HepG2 (cell line): Measurements from ENCODE around the gene MUL1. TPM values are rescaled to one million over a fixed set of nuclear protein-coding genes. Genes with fewer than 3 reads are reported as not detected.
A peak's percentile ranks its signal among the peaks of the same experiment; 100 is the strongest.

Experiments used
- ATF7-NPFF ChIP-seq: sonication (generic); formaldehyde crosslinking; IDR thresholded peaks from 2 replicates; pipeline ENCODE4 v1.8.1; 2023; ENCODE audit warnings: mild to moderate bottlenecking, low read depth, missing genetic modification reagents, moderate library complexity
- BRCA1 ChIP-seq: sonication (generic); formaldehyde crosslinking; IDR thresholded peaks from 2 replicates; pipeline ENCODE4 v1.4.0; 2020; ENCODE audit warnings: missing genetic modification reagents
- CREM ChIP-seq, 2 experiments: sonication (generic) in 1 of 2; formaldehyde crosslinking in 1 of 2; IDR thresholded peaks; 2 replicates each; pipeline versions ENCODE4 v1.4.0 to v1.6.1; 2016 to 2020; ENCODE audit warnings: antibody characterized with exemption in 1 of 2, mild to moderate bottlenecking in 1 of 2, missing genetic modification reagents in 1 of 2
- DRAP1 ChIP-seq: IDR thresholded peaks from 2 replicates; pipeline ENCODE4 v1.6.1; 2016; ENCODE audit warnings: missing genetic modification reagents, missing compliant biosample characterization
- FOXK2 ChIP-seq: fragments of 450-650 bp; IDR thresholded peaks from 2 replicates; pipeline ENCODE4 v1.6.1; 2016
- GABPA ChIP-seq, 2 experiments: IDR thresholded peaks; 2 replicates each; pipeline ENCODE4 v1.6.1; 2011 to 2016; ENCODE audit warnings: low read depth in 2 of 2, low read length in 1 of 2, missing biosample characterization in 1 of 2, missing genetic modification characterization in 1 of 2
- HMG20B ChIP-seq: conservative IDR thresholded peaks from 2 replicates; pipeline ENCODE4 v1.6.1; 2016; ENCODE audit warnings: missing genetic modification reagents, missing compliant biosample characterization
- KDM4B ChIP-seq: sonication (generic); formaldehyde crosslinking; IDR thresholded peaks from 2 replicates; pipeline ENCODE4 v1.4.0; 2020; ENCODE audit warnings: missing genetic modification reagents
- KDM5A ChIP-seq: fragments of 200-600 bp; sonication (generic); IDR thresholded peaks from 2 replicates; pipeline ENCODE4 v1.7.0; 2018; ENCODE audit warnings: antibody characterized with exemption, mild to moderate bottlenecking, low read length, borderline replicate concordance
- MBD4 ChIP-seq: IDR thresholded peaks from 2 replicates; pipeline ENCODE4 v1.6.1; 2012; ENCODE audit warnings: low read length, inconsistent platforms, borderline replicate concordance
- MIER3 ChIP-seq: IDR thresholded peaks from 2 replicates; pipeline ENCODE4 v1.6.1; 2016; ENCODE audit warnings: missing compliant biosample characterization, borderline replicate concordance
- RBFOX2 ChIP-seq: fragments of 200-400 bp; formaldehyde crosslinking; IDR thresholded peaks from 2 replicates; pipeline ENCODE4 v1.6.1; 2017; ENCODE audit warnings: low read depth, mild to moderate bottlenecking, low read length
- SRSF4 ChIP-seq: fragments of 200-400 bp; formaldehyde crosslinking; IDR thresholded peaks from one replicate; pipeline ENCODE4 v1.6.1; 2018; ENCODE audit warnings: mild to moderate bottlenecking, low read depth, low read length, moderate library complexity; ENCODE audit not compliant: poor library complexity, severe bottlenecking
- SUZ12 ChIP-seq: fragments of 150-350 bp; IDR thresholded peaks from 2 replicates; pipeline ENCODE4 v1.6.1; 2014; ENCODE audit warnings: low read depth, low read length
- TERF1 ChIP-seq: sonication (generic); formaldehyde crosslinking; IDR thresholded peaks from 2 replicates; pipeline ENCODE4 v1.8.0; 2022; ENCODE audit warnings: mild to moderate bottlenecking, missing genetic modification reagents, moderate library complexity
- THAP11 ChIP-seq: IDR thresholded peaks from 2 replicates; pipeline ENCODE4 v1.6.1; 2016; ENCODE audit warnings: missing biosample characterization, missing genetic modification reagents
- THAP9 ChIP-seq: sonication (generic); formaldehyde crosslinking; IDR thresholded peaks from 2 replicates; pipeline ENCODE4; 2020; ENCODE audit warnings: missing genetic modification reagents, mild to moderate bottlenecking, borderline replicate concordance
- ZFAT ChIP-seq: sonication (generic); formaldehyde crosslinking; conservative IDR thresholded peaks from 2 replicates; pipeline ENCODE4 v1.8.1; 2023; ENCODE audit warnings: missing genetic modification reagents, inconsistent platforms
- ZNF121 ChIP-seq: sonication (generic); formaldehyde crosslinking; IDR thresholded peaks from 2 replicates; pipeline ENCODE4 v1.5.0; 2020; ENCODE audit warnings: mild to moderate bottlenecking, missing genetic modification reagents
- ZNF333 ChIP-seq: sonication (generic); formaldehyde crosslinking; IDR thresholded peaks from 2 replicates; pipeline ENCODE4 v1.4.0; 2020; ENCODE audit warnings: mild to moderate bottlenecking, missing genetic modification reagents, borderline replicate concordance
- ZNF441 ChIP-seq: sonication (generic); formaldehyde crosslinking; IDR thresholded peaks from 2 replicates; pipeline ENCODE4 v1.7.0; 2021; ENCODE audit warnings: missing genetic modification reagents, borderline replicate concordance
- ZNF543 ChIP-seq: sonication (generic); formaldehyde crosslinking; IDR thresholded peaks from 2 replicates; pipeline ENCODE4 v1.4.0; 2020; ENCODE audit warnings: mild to moderate bottlenecking, missing genetic modification reagents
- ZNF547 ChIP-seq: sonication (generic); formaldehyde crosslinking; IDR thresholded peaks from 2 replicates; pipeline ENCODE4 v1.5.1; 2020; ENCODE audit warnings: mild to moderate bottlenecking, missing genetic modification reagents
- ZNF569 ChIP-seq: sonication (generic); formaldehyde crosslinking; IDR thresholded peaks from 2 replicates; pipeline ENCODE4 v1.5.0; 2020; ENCODE audit warnings: mild to moderate bottlenecking, missing genetic modification reagents, moderate library complexity, borderline replicate concordance
- ZNF720 ChIP-seq: sonication (generic); formaldehyde crosslinking; IDR thresholded peaks from 2 replicates; pipeline ENCODE4 v1.4.0; 2020; ENCODE audit warnings: missing genetic modification reagents
- ZNF839 ChIP-seq: sonication (generic); formaldehyde crosslinking; IDR thresholded peaks from 2 replicates; pipeline ENCODE4 v1.4.0; 2020; ENCODE audit warnings: missing genetic modification reagents, mild to moderate bottlenecking, borderline replicate concordance
- ZSCAN22 ChIP-seq: sonication (generic); formaldehyde crosslinking; IDR thresholded peaks from 2 replicates; pipeline ENCODE4 v1.4.0; 2020; ENCODE audit warnings: mild to moderate bottlenecking, missing genetic modification reagents
- ZSCAN31 ChIP-seq: sonication (generic); formaldehyde crosslinking; IDR thresholded peaks from 2 replicates; pipeline ENCODE4 v1.5.0; 2020; ENCODE audit warnings: low read depth, mild to moderate bottlenecking, missing genetic modification reagents
- polyA plus RNA-seq, 8 experiments: library from polyadenylated mRNA; depleted of rRNA in 3 of 8; stranded (reverse) in 7 of 8; unstranded in 1 of 8; fragments of >200 nt; fragmentation: Illumina TruSeq in 4 of 8; extraction: Trizol in 4 of 8; gene quantifications; 2 replicates each; pipeline versions ENCODE4 v1.2.1 to v1.2.3, GENCODE V29; 2011 to 2016; ENCODE audit warnings: low read depth in 4 of 8, missing spikeins in 1 of 8, mixed read lengths in 1 of 8; ENCODE audit not compliant: insufficient read depth in 1 of 8
- total RNA-seq, 5 experiments: library from RNA; depleted of rRNA; stranded (reverse); fragments of >200 nt; fragmentation: Illumina TruSeq; extraction: Trizol; gene quantifications; 2 replicates each; pipeline ENCODE4 v1.2.3, GENCODE V29; 2016; ENCODE audit warnings: low read depth in 1 of 5

Gene MUL1
- total and polyA plus RNA-seq, 2 of the 13 experiments (the other 11 are each of a cell fraction or from before 2014, with no cell fraction given), result 21.5 to 26.5 TPM

- TF ChIP-seq MBD4 (no peak), FOXK2 (no peak), ZSCAN22 (CRISPR knock-in tag) (no peak), ATF7-NPFF (CRISPR knock-in tag) (no peak), SRSF4 (no peak), ZNF720 (CRISPR knock-in tag) (no peak), ZNF333 (0 out of 2 replicates have a peak, but pooled peaks have one; percentile 72), MIER3 (CRISPR knock-in tag) (no peak), THAP9 (CRISPR knock-in tag) (no peak), CREM (IDR thresholded peaks at IDR 0.05) (no peak), CREM (CRISPR knock-in tag; IDR thresholded peaks at IDR 0.05) (no peak), ZSCAN31 (CRISPR knock-in tag) (no peak), ZNF441 (no peak), TERF1 (CRISPR knock-in tag) (no peak), KDM4B (CRISPR knock-in tag) (no peak), BRCA1 (no peak), KDM5A (no peak), RBFOX2 (peak; percentile 36), ZNF569 (CRISPR knock-in tag) (no peak), ZFAT (no peak), HMG20B (CRISPR knock-in tag) (no peak; the same call in 1 of the 2 replicates), ZNF543 (CRISPR knock-in tag) (no peak), ZNF547 (no peak), ZNF121 (no peak), GABPA (IDR thresholded peaks at IDR 0.05; ENCODE audit: low read depth, low read length) (no peak), GABPA (CRISPR knock-in tag; IDR thresholded peaks at IDR 0.05; ENCODE audit: low read depth) (no peak), DRAP1 (CRISPR knock-in tag) (no peak), ZNF839 (no peak), THAP11 (CRISPR knock-in tag) (no peak), SUZ12 (no peak)
These were observed 26.9 kb downstream of the MUL1 start (continued) for GRCh38 chr1:20480951-20481617.
